Measurements from ENCODE around the gene APLN. TPM values are rescaled to one million over a fixed set of nuclear protein-coding genes. Genes with fewer than 3 reads are reported as not detected.
A peak's percentile ranks its signal among the peaks of the same experiment; 100 is the strongest.

The APLN gene
- total and polyA plus RNA-seq, 9 of the 15 experiments (the other 6 are each of a cell fraction or from before 2014, with no cell fraction given) = 0.04 to 0.06 TPM; not detected in 7

- TF ChIP-seq PTBP1 (IDR thresholded peaks at IDR 0.05; ENCODE audit: low read depth, low read length) = no peak
- peak in 1 of 2 experiments; percentile 61 for TF ChIP-seq E2F6 (IDR thresholded peaks at IDR 0.05; ENCODE audit: borderline replicate concordance in 1 of 2, extremely low read depth in 1 of 2, insufficient read depth in 1 of 2, insufficient read length in 1 of 2, low read depth in 1 of 2, low read length in 1 of 2, poor library complexity in 1 of 2, severe bottlenecking in 1 of 2)
- TF ChIP-seq ARHGAP35 (IDR thresholded peaks at IDR 0.05; ENCODE audit: partially characterized antibody) = no peak
- no peak for TF ChIP-seq SMARCA4 (IDR thresholded peaks at IDR 0.05)
- TF ChIP-seq NFIX (CRISPR knock-in tag; IDR thresholded peaks at IDR 0.05; ENCODE audit: low read depth) = no peak
- no peak for TF ChIP-seq ZNF584 (CRISPR knock-in tag; IDR thresholded peaks at IDR 0.05; ENCODE audit: low read depth)
- no peak for TF ChIP-seq NCOA4 (IDR thresholded peaks at IDR 0.05; ENCODE audit: partially characterized antibody)
- 0 out of 4 replicates have a peak, but pooled peaks of 1 of the 2 experiments have one; percentile 25 for TF ChIP-seq MAZ (CRISPR knock-in tag; conservative IDR thresholded peaks at IDR 0.05 in 1 of 2, IDR thresholded peaks at IDR 0.05 in 1 of 2)
- TF ChIP-seq CXXC5 (CRISPR knock-in tag; IDR thresholded peaks at IDR 0.05) = peak; percentile 45; the same call in 1 of the 2 replicates
- TF ChIP-seq E2F8 (IDR thresholded peaks at IDR 0.05; ENCODE audit: low read depth, partially characterized antibody) = no peak
- no peak for TF ChIP-seq BHLHE40 (IDR thresholded peaks at IDR 0.05; ENCODE audit: low read length)
- TF ChIP-seq FOXA3 (CRISPR knock-in tag; conservative IDR thresholded peaks at IDR 0.05 in 1 of 2, IDR thresholded peaks at IDR 0.05 in 1 of 2) = no peak
- TF ChIP-seq BRF1 (IDR thresholded peaks at IDR 0.05; ENCODE audit: borderline replicate concordance, extremely low read depth, insufficient read length) = no peak
- 0 out of 2 replicates have a peak, but pooled peaks have one; percentile 20 for TF ChIP-seq USF2 (CRISPR knock-in tag; IDR thresholded peaks at IDR 0.05)
- TF ChIP-seq NR2C2 (CRISPR knock-in tag; IDR thresholded peaks at IDR 0.05) = no peak
- TF ChIP-seq NR2C2 (tag; IDR thresholded peaks at IDR 0.05) = no peak
- TF ChIP-seq YY1 (IDR thresholded peaks at IDR 0.05; ENCODE audit: borderline replicate concordance in 1 of 3, control insufficient read depth in 1 of 3, extremely low read depth in 1 of 3, insufficient read depth in 3 of 3, insufficient read length in 1 of 3, insufficient replicate concordance in 2 of 3, low read depth in 1 of 3, low read length in 2 of 3) = no peak
- no peak for TF ChIP-seq TEAD4 (IDR thresholded peaks at IDR 0.05; ENCODE audit: low read length)
- TF ChIP-seq TEAD4 (CRISPR knock-in tag; IDR thresholded peaks at IDR 0.05; ENCODE audit: borderline replicate concordance) = no peak
- no peak for TF ChIP-seq PHF20 (IDR thresholded peaks at IDR 0.05; ENCODE audit: partially characterized antibody)
- TF ChIP-seq HDAC6 (IDR thresholded peaks at IDR 0.05; ENCODE audit: low read depth, low read length) = no peak
These were observed at the start of gene APLN (continued) for GRCh38 chrX:129654652-129655546.
